ENCODE data around the gene POLR3GL.

POLR3GL gene

GRCh38 chr1:145975216-145975615, 10.7 kb downstream of the POLR3GL start:
- DNase-seq (ENCODE audit: low spot score), result no peak

GRCh38 chr1:145977016-145977415, 12.5 kb downstream of the POLR3GL start:
- DNase-seq (ENCODE audit: low spot score), result no peak

GRCh38 chr1:145977486-145978470, 13.3 kb downstream of the POLR3GL start:
- DNase-seq (ENCODE audit: low spot score), result peak; percentile 85

- DNase-seq (ENCODE audit: low spot score), result no peak
Observed at GRCh38 chr1:145978471-145978853, 14.0 kb downstream of the POLR3GL start.

GRCh38 chr1:145978854-145979745, 14.6 kb downstream of the POLR3GL start:
- peak; percentile 91 for DNase-seq (ENCODE audit: low spot score)

GRCh38 chr1:145979746-145980456, 15.4 kb downstream of the POLR3GL start:
- no peak for DNase-seq (ENCODE audit: low spot score)

- DNase-seq (ENCODE audit: low spot score), result no peak
Observed at GRCh38 chr1:145980457-145980994, 16.0 kb downstream of the POLR3GL start.

- no peak for DNase-seq (ENCODE audit: low spot score)
Observed at GRCh38 chr1:145982010-145982723, 17.7 kb downstream of the POLR3GL start.

- DNase-seq (ENCODE audit: low spot score), result no peak
Observed at GRCh38 chr1:145983206-145983675, 18.8 kb downstream of the POLR3GL start.

GRCh38 chr1:145983960-145984830, 19.7 kb downstream of the POLR3GL start:
- no peak for DNase-seq (ENCODE audit: low spot score)

GRCh38 chr1:145985129-145985501, 20.6 kb downstream of the POLR3GL start:
- no peak for DNase-seq (ENCODE audit: low spot score)

GRCh38 chr1:145985502-145986439, 21.3 kb downstream of the POLR3GL start:
- DNase-seq (ENCODE audit: low spot score), result no peak

GRCh38 chr1:145986551-145986950, 22.1 kb downstream of the POLR3GL start:
- no peak for DNase-seq (ENCODE audit: low spot score)

GRCh38 chr1:145987926-145988325, 23.4 kb downstream of the POLR3GL start:
- no peak for DNase-seq (ENCODE audit: low spot score)

- DNase-seq (ENCODE audit: low spot score), result no peak
Observed at GRCh38 chr1:145988773-145989172, 24.3 kb downstream of the POLR3GL start.

GRCh38 chr1:145990249-145990855, 25.9 kb downstream of the POLR3GL start:
- no peak for DNase-seq (ENCODE audit: low spot score)

GRCh38 chr1:145991735-145992412, 27.4 kb downstream of the POLR3GL start:
- DNase-seq (ENCODE audit: low spot score), result no peak

GRCh38 chr1:145992502-145992936, 28.0 kb downstream of the POLR3GL start:
- no peak for DNase-seq (ENCODE audit: low spot score)

All from kidney capillary endothelial cell (primary cell).